WERI-Rb-1 (cell line): ENCODE results near the gene IFI27.
"Not testable (repeated sequence)": the region's sequence is repeated elsewhere in the genome, so short reads cannot be mapped to it uniquely, and the experiment has no call there.

Experiments
- DNase-seq: peaks from one replicate; pipeline ENCODE4 v3.0.0-alpha.2; 2020
- H3K27ac ChIP-seq: fragments of 250-450 bp; sonication (Bioruptor Pico); 2 replicates; pipeline ENCODE4 v1.5.1; 2020; ENCODE audit warnings: mild to moderate bottlenecking, moderate library complexity
- H3K27me3 ChIP-seq: fragments of 250-450 bp; sonication (Bioruptor Pico); 2 replicates; pipeline ENCODE4 v1.5.1; 2021; ENCODE audit warnings: mild to moderate bottlenecking, low read depth, moderate library complexity; ENCODE audit not compliant: insufficient read depth, severe bottlenecking
- H3K36me3 ChIP-seq: fragments of 250-450 bp; sonication (Bioruptor Pico); 2 replicates; pipeline ENCODE4 v1.5.1; 2020; ENCODE audit warnings: mild to moderate bottlenecking, moderate library complexity
- H3K4me3 ChIP-seq: 2 replicates; pipeline ENCODE4 v1.5.1; 2011; ENCODE audit warnings: low read depth, mild to moderate bottlenecking, control low read depth, low read length
- H3K9me3 ChIP-seq: fragments of 250-450 bp; sonication (Bioruptor Pico); 2 replicates; pipeline ENCODE4 v1.5.1; 2021; ENCODE audit warnings: mild to moderate bottlenecking, moderate library complexity; ENCODE audit not compliant: severe bottlenecking
- TF ChIP-seq, protein P1 (sequence below): IDR thresholded peaks from 2 replicates; pipeline ENCODE4 v1.5.1; 2011; ENCODE audit warnings: low read depth, mild to moderate bottlenecking, control low read depth, inconsistent platforms, low read length

The IFI27 gene

GRCh38 chr14:94110552-94111181 is at the start of gene IFI27:
IFI27 (plus strand) TSS chr14:94110736.
- no peak within 1 kb of the TSS for H3K27ac ChIP-seq
- no peak for DNase-seq
- no peaks in the 10 kb centered on the region for H3K36me3 ChIP-seq
- no peaks in the 10 kb centered on the region for H3K27me3 ChIP-seq
- no peak within 1 kb of the TSS for H3K4me3 ChIP-seq
- H3K9me3 ChIP-seq = no peaks in the 10 kb centered on the region
- TF ChIP-seq, protein P1, sequence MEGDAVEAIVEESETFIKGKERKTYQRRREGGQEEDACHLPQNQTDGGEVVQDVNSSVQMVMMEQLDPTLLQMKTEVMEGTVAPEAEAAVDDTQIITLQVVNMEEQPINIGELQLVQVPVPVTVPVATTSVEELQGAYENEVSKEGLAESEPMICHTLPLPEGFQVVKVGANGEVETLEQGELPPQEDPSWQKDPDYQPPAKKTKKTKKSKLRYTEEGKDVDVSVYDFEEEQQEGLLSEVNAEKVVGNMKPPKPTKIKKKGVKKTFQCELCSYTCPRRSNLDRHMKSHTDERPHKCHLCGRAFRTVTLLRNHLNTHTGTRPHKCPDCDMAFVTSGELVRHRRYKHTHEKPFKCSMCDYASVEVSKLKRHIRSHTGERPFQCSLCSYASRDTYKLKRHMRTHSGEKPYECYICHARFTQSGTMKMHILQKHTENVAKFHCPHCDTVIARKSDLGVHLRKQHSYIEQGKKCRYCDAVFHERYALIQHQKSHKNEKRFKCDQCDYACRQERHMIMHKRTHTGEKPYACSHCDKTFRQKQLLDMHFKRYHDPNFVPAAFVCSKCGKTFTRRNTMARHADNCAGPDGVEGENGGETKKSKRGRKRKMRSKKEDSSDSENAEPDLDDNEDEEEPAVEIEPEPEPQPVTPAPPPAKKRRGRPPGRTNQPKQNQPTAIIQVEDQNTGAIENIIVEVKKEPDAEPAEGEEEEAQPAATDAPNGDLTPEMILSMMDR = no peak

- H3K27me3 ChIP-seq = no peaks in the 10 kb centered on the region
- TF ChIP-seq, protein P1 = no peak
- H3K27ac ChIP-seq = peak overlapping the region; percentile 41
- DNase-seq = no peak
- no peak overlapping the region for H3K4me3 ChIP-seq
- peaks cover 53% of the 10 kb centered on the region for H3K36me3 ChIP-seq
- peaks cover 5% of the 10 kb centered on the region for H3K9me3 ChIP-seq
These were observed 48.1 kb upstream of the IFI27 start for GRCh38 chr14:94062344-94062940.

DNA sequence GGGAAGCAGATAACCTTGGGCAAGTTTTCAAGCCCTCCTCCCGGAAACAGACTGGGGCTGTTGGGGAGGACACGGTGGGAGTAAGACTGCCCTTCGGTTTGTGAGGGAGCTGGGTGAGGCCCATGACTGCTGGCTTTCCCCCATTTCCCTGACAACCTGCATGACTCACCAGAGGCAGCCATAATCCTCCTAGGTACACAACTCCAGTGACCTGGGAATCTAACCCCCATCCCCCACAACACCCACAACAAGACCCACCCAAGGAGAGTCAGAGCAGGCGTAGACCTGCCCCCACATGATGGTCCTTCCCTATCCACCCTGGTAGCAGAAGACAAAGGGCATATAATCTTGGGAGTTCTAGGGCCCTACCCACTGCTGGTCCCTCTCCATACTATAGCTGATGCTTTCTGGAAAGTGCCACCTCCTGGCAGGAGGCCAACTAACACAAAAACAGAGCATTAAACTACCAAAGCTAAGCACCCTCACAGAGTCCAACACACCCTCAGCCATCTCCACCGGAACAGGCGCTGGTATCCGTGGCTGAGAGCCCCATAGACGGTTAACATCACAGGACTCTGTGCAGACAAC is 44.4 kb upstream of the IFI27 start:
- TF ChIP-seq, protein P1 = no peak
- H3K9me3 ChIP-seq = no peaks in the 10 kb centered on the region
- no peak overlapping the region for H3K4me3 ChIP-seq
- no peaks in the 10 kb centered on the region for H3K27me3 ChIP-seq
- H3K27ac ChIP-seq = no peak overlapping the region
- DNase-seq = no peak
- H3K36me3 ChIP-seq = peaks cover 16% of the 10 kb centered on the region

DNA sequence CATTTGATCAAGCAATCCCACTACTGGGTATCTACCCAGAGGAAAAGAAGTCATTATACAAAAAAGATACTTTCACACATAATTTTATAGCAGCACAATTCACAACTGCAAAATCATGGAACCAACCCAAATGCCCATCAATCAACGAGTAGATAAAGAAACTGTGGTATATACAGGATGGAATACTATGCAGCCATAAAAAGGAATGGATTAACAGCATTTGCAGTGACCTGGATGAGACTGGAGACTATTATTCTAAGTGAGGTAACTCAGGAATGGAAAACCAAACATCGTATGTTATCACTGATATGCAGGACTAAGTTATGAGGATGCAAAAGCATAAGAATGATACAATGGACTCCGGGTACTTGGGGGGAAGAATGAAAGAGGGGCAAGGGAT is 38.5 kb upstream of the IFI27 start:
- H3K27ac ChIP-seq, H3K27me3 ChIP-seq, H3K9me3 ChIP-seq, DNase-seq, H3K4me3 ChIP-seq: not testable (repeated sequence)
- peaks cover 22% of the 10 kb centered on the region for H3K36me3 ChIP-seq

GRCh38 chr14:94074534-94074933 is 36.0 kb upstream of the IFI27 start:
- TF ChIP-seq, protein P1 = no peak
- Histone ChIP-seq H3K27me3 (no peaks in the 10 kb centered on the region), H3K4me3 (no peak overlapping the region), H3K27ac (no peak overlapping the region), H3K9me3 (peaks cover 6% of the 10 kb centered on the region), H3K36me3 (peaks cover 45% of the 10 kb centered on the region)
- DNase-seq = no peak

GRCh38 chr14:94075008-94075407 is 35.5 kb upstream of the IFI27 start:
- Histone ChIP-seq H3K27ac (no peak overlapping the region), H3K36me3 (peaks cover 49% of the 10 kb centered on the region), H3K4me3 (no peak overlapping the region), H3K9me3 (peaks cover 6% of the 10 kb centered on the region), H3K27me3 (no peaks in the 10 kb centered on the region)
- no peak for DNase-seq
- TF ChIP-seq, protein P1 = no peak
